Retinal pigment epithelial cell (primary cell): Measurements from ENCODE around the gene LETM1.

Experiments
- DNase-seq: peaks from one replicate; pipeline ENCODE4 v3.0.0-alpha.2; 2010; ENCODE audit warnings: low read depth
- H3K4me3 ChIP-seq: 2 replicates; pipeline ENCODE4 v1.5.1; 2011; ENCODE audit warnings: mild to moderate bottlenecking, low read length, control low read depth, moderate library complexity
- CTCF ChIP-seq: conservative IDR thresholded peaks from 2 replicates; pipeline ENCODE4 v1.5.1; 2011; ENCODE audit warnings: low read depth, low read length, control low read depth, inconsistent platforms

LETM1 gene

GRCh38 chr4:1819816-1820215 is 36.1 kb downstream of the LETM1 start:
- TF ChIP-seq CTCF = no peak
- no peak overlapping the region for H3K4me3 ChIP-seq
- no peak for DNase-seq

GRCh38 chr4:1819284-1819683 is 36.7 kb downstream of the LETM1 start:
- TF ChIP-seq CTCF = no peak
- H3K4me3 ChIP-seq = no peak overlapping the region
- DNase-seq = no peak

GRCh38 chr4:1815997-1816860 is 39.7 kb downstream of the LETM1 start:
- no peak for TF ChIP-seq CTCF
- no peak for DNase-seq
- H3K4me3 ChIP-seq = no peak overlapping the region

GRCh38 chr4:1815096-1815996 is 40.6 kb downstream of the LETM1 start:
- H3K4me3 ChIP-seq = no peak overlapping the region
- DNase-seq = no peak
- TF ChIP-seq CTCF = no peak

- no peak for DNase-seq
- no peak for TF ChIP-seq CTCF
- no peak overlapping the region for H3K4me3 ChIP-seq
Observed at GRCh38 chr4:1814453-1814852, 41.5 kb downstream of the LETM1 start.

GRCh38 chr4:1813915-1814314 is 42.0 kb downstream of the LETM1 start:
- H3K4me3 ChIP-seq = no peak overlapping the region
- TF ChIP-seq CTCF = peak; percentile 13
- DNase-seq = no peak
